HG02571 (cell line): ENCODE measurements around the gene RNF26.

Source experiments
- ATAC-seq: cut with Tn5 transposase; IDR thresholded peaks from one replicate; pipeline ENCODE4 v1.9.1; 2021; ENCODE audit warnings: mild to moderate bottlenecking, moderate library complexity; ENCODE audit not compliant: unreplicated experiment

RNF26 gene

DNA sequence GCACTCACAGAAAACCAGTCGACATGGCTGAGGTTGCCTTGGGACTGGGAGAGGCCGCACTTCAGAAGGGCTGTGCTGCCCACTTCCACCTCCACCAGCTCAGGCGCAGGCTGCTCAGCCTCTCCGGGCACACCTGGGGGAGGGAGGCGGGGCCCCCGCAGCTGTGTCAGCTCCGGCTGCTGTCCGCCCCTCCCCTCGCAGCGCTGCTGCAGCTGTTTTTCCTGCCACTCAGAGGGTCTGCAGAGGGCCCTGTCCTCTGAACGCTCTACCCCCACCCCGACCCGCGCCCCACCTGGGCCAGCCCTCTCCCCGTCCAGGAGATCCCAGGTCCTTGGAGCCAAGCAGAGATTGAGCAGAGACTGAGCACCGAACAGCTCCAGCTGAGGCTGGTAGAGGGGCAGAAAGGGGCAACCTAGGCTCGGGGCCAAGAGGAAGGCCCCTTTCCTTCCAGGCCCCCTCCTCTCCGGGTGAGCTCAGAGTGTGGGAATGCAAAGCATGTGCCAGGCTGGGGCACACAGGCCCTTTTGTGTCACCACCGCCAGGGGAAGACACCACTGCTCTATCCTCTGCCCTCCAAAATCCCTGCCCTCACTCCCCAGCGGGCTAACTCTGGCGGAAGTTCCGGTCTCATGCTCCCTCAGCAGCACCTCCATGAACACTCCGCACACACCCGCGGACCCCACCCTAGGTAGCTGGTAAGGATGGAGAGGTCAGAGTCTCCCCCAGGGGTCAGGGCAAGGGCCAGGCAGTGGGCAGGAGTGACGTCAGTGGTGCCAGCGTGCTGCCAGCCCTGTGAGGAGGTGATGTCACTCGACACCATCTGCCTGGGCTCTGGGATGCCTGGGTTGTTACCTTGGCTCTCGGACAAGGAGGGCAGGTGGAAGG is 19.0 kb upstream of the RNF26 start:
- ATAC-seq, result no peak

- no peak for ATAC-seq
Observed at GRCh38 chr11:119316016-119316728, 18.2 kb upstream of the RNF26 start.

- no peak for ATAC-seq
Observed at GRCh38 chr11:119316729-119317591, 17.4 kb upstream of the RNF26 start, which contains the start of gene MCAM. Gene MCAM, minus strand, starts transcription at chr11:119317130. Its CDS starts 29 bp downstream, at chr11:119317101.

DNA sequence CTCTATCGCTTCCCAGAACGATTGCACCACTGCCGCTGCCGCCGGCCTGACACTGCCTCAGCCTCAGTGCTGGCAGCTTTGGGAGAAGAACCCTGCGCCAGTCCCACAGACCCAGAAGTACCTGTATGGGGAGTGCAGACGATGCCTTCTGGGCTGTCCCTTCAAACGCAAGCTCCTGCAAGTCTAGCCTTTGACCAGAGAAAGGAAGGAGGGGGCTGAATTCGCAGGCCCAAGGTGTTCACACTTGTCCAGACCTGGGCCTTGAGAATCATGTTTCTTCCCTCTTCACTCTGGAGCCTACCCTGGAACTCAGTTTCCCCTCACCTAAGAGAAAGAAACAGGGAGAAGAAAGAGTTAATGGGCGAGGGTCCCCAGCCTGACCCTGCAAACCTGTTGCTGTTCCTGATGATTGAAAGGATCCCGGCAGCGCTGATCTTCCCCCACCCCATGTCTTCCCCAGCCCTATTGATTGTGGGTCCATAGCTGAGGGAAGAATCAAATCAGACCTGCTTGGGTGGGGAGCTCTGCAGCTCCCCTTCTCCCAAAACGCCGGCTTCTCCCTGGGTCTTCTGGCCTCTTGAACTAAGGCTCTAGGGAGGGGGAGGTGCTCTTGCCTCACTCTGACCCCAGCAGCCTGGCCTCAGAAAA is 16.6 kb upstream of the RNF26 start:
- no peak for ATAC-seq

DNA sequence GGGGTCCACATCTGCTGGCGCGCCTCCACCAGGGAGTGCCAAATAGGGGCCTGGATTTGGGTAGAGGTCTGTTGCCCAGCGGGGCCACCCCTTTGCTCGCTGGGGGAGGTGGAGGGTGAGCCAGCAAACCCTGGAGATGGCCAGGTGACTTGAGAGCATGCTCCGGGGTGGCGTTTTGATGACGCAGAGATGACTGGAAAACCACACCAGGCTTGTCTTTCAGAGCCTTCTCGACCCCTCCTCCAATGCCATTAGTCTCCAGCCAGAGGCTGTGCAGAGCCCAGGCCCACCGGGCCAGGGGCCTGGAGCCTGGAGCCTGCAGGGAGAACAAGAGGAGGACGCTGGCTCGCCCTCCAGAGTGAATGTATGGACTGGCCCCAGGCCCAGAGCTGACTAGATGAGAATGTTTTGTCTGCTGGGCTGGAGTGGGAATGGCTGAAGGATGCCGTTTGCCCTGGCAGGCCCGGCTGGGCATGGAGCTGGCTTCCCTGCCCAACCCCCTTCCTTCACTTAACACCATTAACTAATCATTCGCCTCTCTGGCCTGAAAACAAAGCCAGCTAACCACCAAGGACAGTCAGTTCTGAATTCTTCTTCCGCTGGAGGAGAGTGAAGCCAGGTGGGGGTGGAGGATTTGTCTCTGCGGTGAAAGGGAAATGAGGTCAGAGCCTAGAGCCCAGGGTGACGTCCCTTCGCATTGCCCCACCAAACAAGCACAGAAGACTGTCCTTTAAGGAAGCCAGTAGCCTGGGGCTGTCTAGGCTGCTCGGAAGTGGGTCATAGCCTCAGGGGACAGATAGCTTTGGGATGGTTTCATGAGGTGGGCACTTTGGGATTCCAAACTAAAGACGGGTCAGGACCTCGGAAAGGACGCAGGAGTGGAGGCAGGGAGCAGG is 15.8 kb upstream of the RNF26 start:
- no peak for ATAC-seq

DNA sequence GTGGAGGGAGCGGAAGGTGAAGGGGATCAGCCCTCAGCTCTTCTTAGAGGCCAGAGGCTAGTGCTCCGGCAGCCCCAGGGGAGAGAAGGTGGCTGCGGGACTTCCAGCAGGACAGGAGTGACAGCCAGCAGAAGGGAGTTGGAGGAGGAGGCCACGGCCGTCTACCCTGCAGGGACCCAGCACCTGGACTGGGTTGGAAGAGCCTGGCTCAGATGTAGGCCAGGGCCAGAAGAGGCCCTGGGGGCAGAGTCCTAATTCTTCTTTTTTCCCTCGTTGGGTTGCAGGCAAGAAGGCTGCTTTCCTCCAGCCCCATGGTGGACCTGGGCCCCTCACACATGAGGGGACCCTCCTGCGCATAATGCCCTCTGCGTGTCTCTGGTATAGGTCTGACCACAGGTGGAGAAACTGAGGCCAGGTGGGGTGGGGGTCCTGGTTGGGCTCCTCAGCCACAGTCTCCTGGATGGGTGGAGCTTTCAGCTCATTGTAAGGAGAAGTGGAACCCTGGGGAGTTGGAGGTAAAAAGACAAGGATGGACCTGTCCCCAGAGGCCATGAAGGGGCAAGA is 15.1 kb upstream of the RNF26 start:
- ATAC-seq, result no peak

GRCh38 chr11:119319700-119320239 is 14.6 kb upstream of the RNF26 start:
- ATAC-seq, result no peak

DNA sequence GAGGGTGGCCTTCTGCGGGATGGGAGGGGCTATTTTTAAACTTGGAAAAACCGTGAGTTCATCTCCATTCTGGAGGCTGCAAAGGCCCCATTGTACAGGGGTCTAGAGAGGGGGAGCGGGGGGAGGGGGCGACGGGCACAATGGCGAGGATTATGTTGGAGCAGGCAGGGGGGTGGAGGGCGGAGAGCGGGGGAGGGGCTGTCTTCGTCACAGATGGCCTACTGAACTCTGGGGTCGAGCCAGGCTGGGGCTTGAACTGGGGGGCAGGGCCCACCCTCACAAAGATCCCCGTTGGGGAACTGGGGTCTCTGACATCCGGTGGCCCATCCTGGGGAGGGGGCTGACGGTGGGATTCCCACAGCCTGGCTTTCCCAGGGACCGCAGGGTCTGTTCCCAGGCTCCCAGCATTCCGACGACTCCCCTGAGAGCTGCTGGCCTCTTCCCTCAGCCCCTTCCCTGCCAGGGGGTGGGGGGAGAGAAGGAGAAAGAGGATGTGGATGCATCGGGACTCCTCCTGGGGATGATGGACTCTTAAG is 14.0 kb upstream of the RNF26 start:
- no peak for ATAC-seq

DNA sequence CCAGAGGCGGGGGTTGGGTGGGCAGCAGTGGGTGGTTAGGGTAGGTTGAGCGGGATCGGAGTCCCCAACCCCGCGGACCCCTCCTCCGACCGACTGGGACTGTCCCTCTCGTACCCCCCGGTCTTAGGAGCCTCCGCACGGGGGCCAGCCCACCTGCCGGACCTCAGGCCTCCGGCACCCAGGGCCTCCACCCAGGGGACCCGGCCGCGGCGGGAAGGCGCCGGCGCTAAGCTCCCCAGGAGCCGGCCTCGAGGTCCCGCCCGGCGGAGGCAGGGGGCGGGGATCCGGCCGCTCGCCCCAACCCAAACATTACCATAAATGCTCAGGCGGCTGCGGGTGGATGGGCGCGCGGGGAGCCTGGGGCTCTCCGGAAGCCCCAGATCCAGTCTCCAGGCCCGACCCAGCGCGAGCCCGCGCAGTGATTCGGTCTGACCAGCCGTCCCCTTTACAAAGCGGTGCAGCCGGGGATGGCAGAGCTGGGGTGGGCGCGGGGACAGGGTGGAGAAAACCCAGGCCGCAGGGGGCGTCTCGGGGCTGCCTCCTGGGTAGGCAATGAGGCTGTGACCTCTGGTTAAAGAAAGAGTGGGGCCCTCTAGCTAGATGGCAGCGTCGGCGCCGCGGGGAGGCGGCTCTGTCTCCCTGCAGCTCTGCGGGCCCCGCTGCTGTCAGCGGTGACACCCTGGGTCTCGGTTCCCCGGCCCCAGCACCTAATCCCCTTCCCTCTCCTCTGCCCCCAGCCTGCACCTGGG is 13.4 kb upstream of the RNF26 start:
- no peak for ATAC-seq

- ATAC-seq, result no peak
Observed at GRCh38 chr11:119322360-119322739, 12.0 kb upstream of the RNF26 start.

- no peak for ATAC-seq
Observed at GRCh38 chr11:119322921-119323531, 11.3 kb upstream of the RNF26 start.

- no peak for ATAC-seq
Observed at GRCh38 chr11:119323532-119324033, 10.7 kb upstream of the RNF26 start.

DNA sequence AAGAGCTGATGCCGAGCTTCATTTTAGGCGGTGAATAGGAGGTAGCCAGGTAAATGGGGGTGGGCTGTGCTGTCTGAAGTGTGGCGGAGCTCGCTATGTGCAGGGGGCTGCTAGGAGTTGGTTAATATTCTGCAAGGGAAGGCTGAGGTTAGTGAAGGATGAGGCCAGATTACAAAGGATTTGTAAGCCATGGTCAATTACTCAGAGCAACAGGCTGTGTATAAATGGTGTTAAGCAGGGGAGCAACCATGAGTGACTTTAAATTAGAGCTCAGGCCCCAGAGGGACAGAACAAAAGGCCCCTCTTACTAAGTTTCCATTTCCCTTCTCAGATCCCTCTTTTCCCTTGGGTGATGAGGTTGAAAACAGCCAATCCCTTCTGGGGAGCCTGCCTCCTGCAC is 10.1 kb upstream of the RNF26 start:
- ATAC-seq, result no peak

GRCh38 chr11:119329320-119329719 is 5.0 kb upstream of the RNF26 start:
- ATAC-seq, result no peak

- ATAC-seq, result no peak
Observed at GRCh38 chr11:119330237-119330636, 4.1 kb upstream of the RNF26 start.

GRCh38 chr11:119332111-119332765 is 2.1 kb upstream of the RNF26 start:
- no peak for ATAC-seq

DNA sequence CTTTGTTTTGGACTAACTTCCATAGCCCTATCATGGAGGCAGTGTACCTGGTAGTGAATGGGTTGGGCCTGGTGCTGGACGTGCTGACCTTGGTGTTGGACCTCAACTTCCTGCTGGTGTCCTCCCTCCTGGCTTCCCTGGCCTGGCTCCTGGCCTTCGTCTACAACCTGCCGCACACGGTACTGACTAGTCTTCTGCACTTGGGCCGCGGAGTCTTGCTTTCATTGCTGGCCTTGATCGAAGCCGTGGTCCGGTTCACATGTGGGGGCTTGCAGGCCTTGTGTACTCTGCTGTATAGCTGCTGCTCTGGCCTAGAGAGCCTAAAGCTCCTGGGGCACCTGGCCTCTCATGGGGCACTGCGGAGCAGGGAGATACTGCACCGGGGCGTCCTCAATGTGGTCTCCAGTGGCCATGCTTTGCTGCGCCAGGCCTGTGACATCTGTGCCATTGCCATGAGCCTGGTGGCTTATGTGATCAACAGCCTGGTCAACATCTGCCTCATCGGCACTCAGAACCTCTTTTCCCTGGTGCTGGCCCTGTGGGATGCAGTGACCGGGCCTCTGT is 846 bp downstream of the RNF26 start:
- ATAC-seq, result no peak
